Gastrocnemius medialis (tissue), 4 donors: Measurements from ENCODE around the gene PCOLCE2.

ENCODE experiments used
- CTCF ChIP-seq, 5 experiments: fragments of 450-650 bp in 3 of 5; fragments of 200-600 bp in 2 of 5; sonication (generic) in 2 of 5; IDR thresholded peaks in 4 of 5; conservative IDR thresholded peaks in 1 of 5; 1 replicate in 4 of 5; 2 replicates in 1 of 5; pipeline ENCODE4 v1.5.1; 2016 to 2019; ENCODE audit warnings: antibody characterized with exemption in 5 of 5, mild to moderate bottlenecking in 3 of 5, moderate library complexity in 3 of 5
- POLR2A ChIP-seq, 2 donors: fragments of 450-650 bp; IDR thresholded peaks; one replicate each; pipeline ENCODE4 v1.6.1; 2017; ENCODE audit warnings: antibody characterized with exemption in 2 of 2, mild to moderate bottlenecking in 2 of 2, moderate library complexity in 2 of 2

- TF ChIP-seq CTCF (IDR thresholded peaks at IDR 0.05 in 4 of 5, conservative IDR thresholded peaks at IDR 0.05 in 1 of 5), result no peak
- TF ChIP-seq POLR2A (IDR thresholded peaks at IDR 0.05), result no peak
These were observed 16.0 kb upstream of the PCOLCE2 start for GRCh38 chr3:142904639-142905436.
